GM12878 (cell line): Measurements from ENCODE around the gene CACNA1A. TPM values are rescaled to one million over a fixed set of nuclear protein-coding genes. Genes with fewer than 3 reads are reported as not detected.

Experiments
- ATAC-seq: fragments of 200-7000 bp; cut with Tn5 transposase; 3 replicates; pipeline ENCODE4 v1.9.1; 2020; ENCODE audit warnings: mild to moderate bottlenecking, moderate library complexity
- BruUV-seq: library from RNA; stranded (reverse); fragments of 400-500 nt; replicated peaks from 2 replicates; lab custom pipeline; 2021; lab: Mats Ljungman, UMichigan
- CTCF ChIA-PET: fragments of 300-600 bp; sonication (Branson Sonifier 250); formaldehyde crosslinking; extraction: SDS; loops from one replicate; lab custom pipeline; 2021; ENCODE audit warnings: inconsistent platforms; lab: Yijun Ruan, JAX
- POLR2A ChIA-PET: fragments of 350-600 bp; formaldehyde crosslinking; extraction: SDS; loops from one replicate; lab custom pipeline; 2021; ENCODE audit warnings: inconsistent platforms; lab: Charles Lee
- RAD21 ChIA-PET: fragments of 300-600 bp; sonication (Branson Sonifier 250); formaldehyde crosslinking; loops from one replicate; lab custom pipeline; 2023; ENCODE audit warnings: antibody characterized with exemption; ENCODE audit not compliant: unreplicated experiment; lab: Charles Lee
- SMC1A ChIA-PET: fragments of 300-600 bp; sonication (Branson Sonifier 250); formaldehyde crosslinking; loops from one replicate; lab custom pipeline; 2023; ENCODE audit not compliant: unreplicated experiment, uncharacterized antibody; lab: Charles Lee
- DNase-seq: peaks from one replicate; pipeline ENCODE4 v3.0.0-alpha.2; 2011; ENCODE audit warnings: low read depth, low spot score
- FAIRE-seq: peaks from 3 replicates; lab custom pipeline; 2011; peaks lifted over from hg19 to GRCh38; lab: Jason Lieb, UNC
- H2AFZ ChIP-seq: 2 replicates; pipeline ENCODE4 v1.6.0; 2011; ENCODE audit warnings: low read depth, low read length, control low read depth; ENCODE audit not compliant: control insufficient read depth
- H3K27ac ChIP-seq: 2 replicates; pipeline ENCODE4 v1.5.1; 2011; ENCODE audit warnings: control low read depth; ENCODE audit not compliant: control insufficient read depth, insufficient read depth
- H3K27me3 ChIP-seq, 2 experiments: replicated peaks in 1 of 2; 2 replicates each; pipeline versions ENCODE4 v1.6.0 to v1.6.1; 2011; ENCODE audit warnings: low read length in 1 of 2; ENCODE audit not compliant: control insufficient read depth in 2 of 2, insufficient read depth in 2 of 2
- H3K36me3 ChIP-seq, 2 experiments: 2 replicates each; pipeline ENCODE4 v1.5.1; 2011; ENCODE audit warnings: low read length in 1 of 2; ENCODE audit not compliant: control insufficient read depth in 2 of 2, insufficient read depth in 2 of 2
- H3K4me1 ChIP-seq: 2 replicates; pipeline ENCODE4 v1.6.1; 2011; ENCODE audit warnings: mild to moderate bottlenecking, low read length, moderate library complexity, mixed read lengths; ENCODE audit not compliant: control insufficient read depth, insufficient read depth
- H3K4me2 ChIP-seq: 2 replicates; pipeline ENCODE4 v1.6.0; 2011; ENCODE audit warnings: control low read depth; ENCODE audit not compliant: control insufficient read depth, insufficient read depth
- H3K4me3 ChIP-seq: fragments of 200-600 bp; sonication (generic); 2 replicates; pipeline ENCODE4 v1.5.1; 2016
- H3K79me2 ChIP-seq: 2 replicates; pipeline ENCODE4 v1.6.0; 2011; ENCODE audit warnings: low read length; ENCODE audit not compliant: control insufficient read depth, insufficient read depth
- H3K9ac ChIP-seq: 2 replicates; pipeline ENCODE4 v1.8.0; 2011; ENCODE audit warnings: low read length, control low read depth, mixed read lengths; ENCODE audit not compliant: control insufficient read depth, insufficient read depth
- H3K9me3 ChIP-seq: replicated peaks from 3 replicates; pipeline ENCODE4 v1.5.1; 2011; ENCODE audit warnings: mild to moderate bottlenecking, low read length; ENCODE audit not compliant: control insufficient read depth, insufficient read depth
- H4K20me1 ChIP-seq: 2 replicates; pipeline ENCODE4 v1.6.0; 2011; ENCODE audit not compliant: control insufficient read depth, insufficient read depth
- CBFB ChIP-seq: IDR thresholded peaks from 2 replicates; pipeline ENCODE4 v1.6.1; 2016; ENCODE audit warnings: antibody characterized with exemption, low read depth
- CREB1 ChIP-seq: IDR thresholded peaks from 2 replicates; pipeline ENCODE4 v1.6.1; 2012; ENCODE audit warnings: low read depth, mild to moderate bottlenecking, inconsistent platforms
- EP300 ChIP-seq, 2 experiments: fragments of 150-350 bp in 1 of 2; IDR thresholded peaks; 2 replicates each; pipeline ENCODE4 v1.6.1; 2011 to 2012; ENCODE audit warnings: low read depth in 2 of 2, low read length in 2 of 2, borderline replicate concordance in 1 of 2, improper control_type of control experiment in 1 of 2, inconsistent platforms in 1 of 2; ENCODE audit not compliant: control insufficient read depth in 1 of 2
- MTA3 ChIP-seq: IDR thresholded peaks from 2 replicates; pipeline ENCODE4 v1.6.1; 2012; ENCODE audit warnings: low read length, inconsistent platforms, borderline replicate concordance
- NFIC ChIP-seq: IDR thresholded peaks from 2 replicates; pipeline ENCODE4 v1.6.1; 2012; ENCODE audit warnings: low read depth, mild to moderate bottlenecking, inconsistent platforms, low read length, moderate library complexity
- RBBP5 ChIP-seq: fragments of 200-600 bp; sonication (generic); conservative IDR thresholded peaks from 2 replicates; pipeline ENCODE4 v1.6.1; 2016
- SMARCA5 ChIP-seq: fragments of 450-650 bp; IDR thresholded peaks from 2 replicates; pipeline ENCODE4 v1.6.1; 2017; ENCODE audit warnings: mild to moderate bottlenecking
- ZBED1 ChIP-seq: IDR thresholded peaks from 2 replicates; pipeline ENCODE4 v1.6.1; 2016; ENCODE audit warnings: borderline replicate concordance
- ZNF622 ChIP-seq: fragments of 450-650 bp; IDR thresholded peaks from 2 replicates; pipeline ENCODE4 v1.6.1; 2017; ENCODE audit warnings: mild to moderate bottlenecking, inconsistent platforms
- WGBS: methylation state at CpG from one replicate; pipeline ENCODE4 v1.1.6; 2016; ENCODE audit warnings: low lambda C conversion rate; ENCODE audit not compliant: insufficient replicate concordance, insufficient coverage; ENCODE audit errors: missing lambda C conversion rate; 5-methylcytosine and 5-hydroxymethylcytosine counted together
- in situ Hi-C: fragments of 300-500 bp; cut with MboI; formaldehyde crosslinking; loops from 9 replicates; pipeline ENCODE4 v1.14.3; 2018; ENCODE audit warnings: mixed read lengths
- intact Hi-C: fragments of 100-400 bp; cut with micrococcal nuclease; formaldehyde crosslinking; loops from one replicate; pipeline ENCODE4 v1.14.2; 2022; ENCODE audit not compliant: unreplicated experiment
- polyA plus RNA-seq, 11 experiments: library from polyadenylated mRNA; depleted of rRNA in 4 of 11; unstranded in 6 of 11; stranded (reverse) in 5 of 11; fragments of >200 nt; fragmentation: Nextera tagmentation in 4 of 11; fragmentation: Illumina TruSeq in 1 of 11; extraction: Ambion mirVana in 4 of 11; extraction: Trizol in 1 of 11; gene quantifications; 1 replicate in 1 of 11; 2 replicates in 10 of 11; pipeline versions ENCODE4 v1.2.1 to v1.2.3, GENCODE V29; 2011 to 2016; ENCODE audit warnings: inconsistent platforms in 2 of 11, missing spikeins in 2 of 11, low read depth in 1 of 11
- total RNA-seq, 4 experiments: library from RNA; depleted of rRNA in 3 of 4; stranded (reverse); fragments of >200 nt in 3 of 4; fragmentation: Illumina TruSeq in 1 of 4; extraction: Trizol in 1 of 4; gene quantifications; 2 replicates each; pipeline versions ENCODE4 v1.2.1 to v1.2.3, GENCODE V29; 2013 to 2021
- TF ChIP-seq, protein P1 (sequence below): IDR thresholded peaks from 2 replicates; pipeline ENCODE4 v1.6.1; 2011; ENCODE audit warnings: low read depth, low read length, improper control_type of control experiment, borderline replicate concordance
- TF ChIP-seq, protein P2 (sequence below): fragments of 450-650 bp; IDR thresholded peaks from 2 replicates; pipeline ENCODE4 v1.6.1; 2018; ENCODE audit warnings: mild to moderate bottlenecking, low read depth, moderate library complexity; ENCODE audit not compliant: partially characterized antibody
- TF ChIP-seq, protein P3 (sequence below): fragments of 450-650 bp; IDR thresholded peaks from 2 replicates; pipeline ENCODE4 v1.6.1; 2016; ENCODE audit warnings: mild to moderate bottlenecking

The CACNA1A gene
- total and polyA plus RNA-seq, 10 of the 15 experiments (the other 5 are each of a cell fraction or from before 2014, with no cell fraction given) = 1.1 to 4.4 (median 2.5) TPM

DNA sequence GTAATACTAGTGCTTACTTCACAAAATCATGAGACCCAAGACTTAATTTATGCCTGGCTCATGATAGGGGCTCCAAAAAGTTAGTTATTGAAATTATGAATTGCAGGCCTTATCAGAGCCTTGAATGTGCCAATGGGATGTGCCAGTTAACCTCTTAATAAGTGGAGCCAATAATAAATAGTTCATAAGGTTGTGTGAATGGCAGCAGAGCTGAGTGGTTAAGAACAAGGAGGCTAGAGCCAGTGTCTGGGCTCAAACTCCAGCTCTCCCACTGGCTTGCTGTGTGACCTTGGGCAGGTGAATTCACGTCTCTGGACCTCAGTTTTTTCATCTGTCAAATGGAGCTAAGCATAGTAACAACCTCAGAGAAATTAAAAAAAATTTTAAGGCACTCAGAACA is 222.4 kb downstream of the CACNA1A start:
- H3K27ac ChIP-seq = no peak overlapping the region
- H3K79me2 ChIP-seq = no peaks in the 10 kb centered on the region
- BruUV-seq = no TSS peak
- no peaks in the 10 kb centered on the region for H3K9me3 ChIP-seq
- H3K4me3 ChIP-seq = no peak overlapping the region
- H4K20me1 ChIP-seq = no peaks in the 10 kb centered on the region
- no peak overlapping the region for H3K4me2 ChIP-seq
- intact Hi-C loops = no loop called here
- ATAC-seq (no peak), DNase-seq (no peak), FAIRE-seq (no peak)
- ChIA-PET CTCF (interaction anchor here (1.3 to 1.4 kb wide), 2 partner anchors 146 to 305 kb away, joined by 3 to 4 read pairs; no protein-coding TSS in a partner anchor), RAD21 (no interaction called here), SMC1A (no interaction called here), POLR2A (interaction anchor here (0.6 kb wide), 1 partner anchor 852 kb away, joined by 3 read pairs; no protein-coding TSS in a partner anchor)
- H3K27me3 ChIP-seq = no peaks in the 10 kb centered on the region
- WGBS = 0% methylated on average over 1 of the region's 1 CpG
- H3K9ac ChIP-seq = no peak overlapping the region
- no peaks in the 10 kb centered on the region for H3K4me1 ChIP-seq
- H3K36me3 ChIP-seq = no peaks in the 10 kb centered on the region
- H2AFZ ChIP-seq = no peak overlapping the region
- TF ChIP-seq NFIC (no peak), SMARCA5 (no peak), CREB1 (no peak), RBBP5 (no peak), ZBED1 (no peak), MTA3 (no peak), CBFB (no peak), ZNF622 (no peak), EP300 (IDR thresholded peaks at IDR 0.05; ENCODE audit: borderline replicate concordance in 1 of 2, control insufficient read depth in 1 of 2, low read depth in 2 of 2, low read length in 2 of 2) (no peak)
- TF ChIP-seq, protein P1, sequence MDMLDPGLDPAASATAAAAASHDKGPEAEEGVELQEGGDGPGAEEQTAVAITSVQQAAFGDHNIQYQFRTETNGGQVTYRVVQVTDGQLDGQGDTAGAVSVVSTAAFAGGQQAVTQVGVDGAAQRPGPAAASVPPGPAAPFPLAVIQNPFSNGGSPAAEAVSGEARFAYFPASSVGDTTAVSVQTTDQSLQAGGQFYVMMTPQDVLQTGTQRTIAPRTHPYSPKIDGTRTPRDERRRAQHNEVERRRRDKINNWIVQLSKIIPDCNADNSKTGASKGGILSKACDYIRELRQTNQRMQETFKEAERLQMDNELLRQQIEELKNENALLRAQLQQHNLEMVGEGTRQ = no peak
- TF ChIP-seq, protein P2, sequence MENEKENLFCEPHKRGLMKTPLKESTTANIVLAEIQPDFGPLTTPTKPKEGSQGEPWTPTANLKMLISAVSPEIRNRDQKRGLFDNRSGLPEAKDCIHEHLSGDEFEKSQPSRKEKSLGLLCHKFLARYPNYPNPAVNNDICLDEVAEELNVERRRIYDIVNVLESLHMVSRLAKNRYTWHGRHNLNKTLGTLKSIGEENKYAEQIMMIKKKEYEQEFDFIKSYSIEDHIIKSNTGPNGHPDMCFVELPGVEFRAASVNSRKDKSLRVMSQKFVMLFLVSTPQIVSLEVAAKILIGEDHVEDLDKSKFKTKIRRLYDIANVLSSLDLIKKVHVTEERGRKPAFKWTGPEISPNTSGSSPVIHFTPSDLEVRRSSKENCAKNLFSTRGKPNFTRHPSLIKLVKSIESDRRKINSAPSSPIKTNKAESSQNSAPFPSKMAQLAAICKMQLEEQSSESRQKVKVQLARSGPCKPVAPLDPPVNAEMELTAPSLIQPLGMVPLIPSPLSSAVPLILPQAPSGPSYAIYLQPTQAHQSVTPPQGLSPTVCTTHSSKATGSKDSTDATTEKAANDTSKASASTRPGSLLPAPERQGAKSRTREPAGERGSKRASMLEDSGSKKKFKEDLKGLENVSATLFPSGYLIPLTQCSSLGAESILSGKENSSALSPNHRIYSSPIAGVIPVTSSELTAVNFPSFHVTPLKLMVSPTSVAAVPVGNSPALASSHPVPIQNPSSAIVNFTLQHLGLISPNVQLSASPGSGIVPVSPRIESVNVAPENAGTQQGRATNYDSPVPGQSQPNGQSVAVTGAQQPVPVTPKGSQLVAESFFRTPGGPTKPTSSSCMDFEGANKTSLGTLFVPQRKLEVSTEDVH = no peak
- TF ChIP-seq, protein P3, sequence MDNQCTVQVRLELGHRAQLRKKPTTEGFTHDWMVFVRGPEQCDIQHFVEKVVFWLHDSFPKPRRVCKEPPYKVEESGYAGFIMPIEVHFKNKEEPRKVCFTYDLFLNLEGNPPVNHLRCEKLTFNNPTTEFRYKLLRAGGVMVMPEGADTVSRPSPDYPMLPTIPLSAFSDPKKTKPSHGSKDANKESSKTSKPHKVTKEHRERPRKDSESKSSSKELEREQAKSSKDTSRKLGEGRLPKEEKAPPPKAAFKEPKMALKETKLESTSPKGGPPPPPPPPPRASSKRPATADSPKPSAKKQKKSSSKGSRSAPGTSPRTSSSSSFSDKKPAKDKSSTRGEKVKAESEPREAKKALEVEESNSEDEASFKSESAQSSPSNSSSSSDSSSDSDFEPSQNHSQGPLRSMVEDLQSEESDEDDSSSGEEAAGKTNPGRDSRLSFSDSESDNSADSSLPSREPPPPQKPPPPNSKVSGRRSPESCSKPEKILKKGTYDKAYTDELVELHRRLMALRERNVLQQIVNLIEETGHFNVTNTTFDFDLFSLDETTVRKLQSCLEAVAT = no peak
- in situ Hi-C loops = loop anchor here (25.0 kb wide), 1 partner anchor 778 kb away; the partner anchor contains the start of genes MISP3 and PALM3
